ENCODE measurements around the gene PRPF6. TPM values are rescaled to one million over a fixed set of nuclear protein-coding genes. Genes with fewer than 3 reads are reported as not detected.
A peak's percentile ranks its signal among the peaks of the same experiment; 100 is the strongest.

The PRPF6 gene
- polyA plus RNA-seq, 1 donor: 63.6 TPM

- no peak for DNase-seq
Observed at GRCh38 chr20:64035933-64036345, 55.0 kb downstream of the PRPF6 start, which contains the start of gene C20orf204. Gene C20orf204 (plus strand): TSS chr20:64036182. CDS start chr20:64036324, 142 bp downstream.

DNA sequence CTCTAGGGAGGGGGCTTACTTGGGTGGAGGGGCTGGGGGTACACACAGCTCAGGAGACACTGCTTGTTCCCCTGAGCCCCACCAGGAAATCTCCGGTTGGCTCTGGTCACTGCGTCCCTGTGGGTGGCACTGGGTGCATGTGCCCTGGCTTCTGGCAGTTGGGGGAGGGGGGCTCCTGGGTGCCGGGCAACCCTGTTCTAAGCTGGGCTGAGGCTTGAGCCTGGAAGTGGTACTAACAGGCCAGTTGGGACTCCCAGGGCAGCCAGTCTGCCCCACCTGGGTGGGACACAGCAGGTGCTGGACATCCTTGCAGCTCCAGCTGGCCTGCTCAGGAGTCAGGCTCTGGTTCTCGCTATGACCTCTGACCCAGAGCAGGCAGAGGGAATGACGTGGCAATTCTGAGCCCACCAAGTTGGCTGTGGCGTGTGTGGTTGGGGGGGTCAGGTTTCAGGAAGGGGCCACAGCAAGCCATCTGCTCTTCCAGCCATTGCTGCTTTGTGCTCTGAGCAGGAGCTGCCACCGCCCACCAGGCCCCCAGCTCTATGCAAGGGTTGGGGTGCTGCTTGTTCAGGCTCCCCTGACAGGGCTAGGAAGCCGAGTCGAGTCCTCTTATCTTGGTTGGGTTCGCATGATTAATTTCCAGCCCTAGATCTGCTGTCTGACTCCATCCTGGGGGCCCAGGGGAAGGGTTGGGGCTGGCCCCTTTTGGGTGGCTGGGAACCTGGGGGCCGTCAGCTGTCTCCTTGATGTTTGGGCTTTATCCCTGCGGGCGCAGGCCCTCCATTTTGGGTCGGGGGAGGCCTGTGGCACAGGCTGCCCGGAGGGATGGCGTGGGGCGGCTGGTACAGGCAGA is 55.6 kb downstream of the PRPF6 start:
- no peak for DNase-seq

- no peak for DNase-seq
Observed at GRCh38 chr20:64037199-64037497, 56.2 kb downstream of the PRPF6 start.

DNA sequence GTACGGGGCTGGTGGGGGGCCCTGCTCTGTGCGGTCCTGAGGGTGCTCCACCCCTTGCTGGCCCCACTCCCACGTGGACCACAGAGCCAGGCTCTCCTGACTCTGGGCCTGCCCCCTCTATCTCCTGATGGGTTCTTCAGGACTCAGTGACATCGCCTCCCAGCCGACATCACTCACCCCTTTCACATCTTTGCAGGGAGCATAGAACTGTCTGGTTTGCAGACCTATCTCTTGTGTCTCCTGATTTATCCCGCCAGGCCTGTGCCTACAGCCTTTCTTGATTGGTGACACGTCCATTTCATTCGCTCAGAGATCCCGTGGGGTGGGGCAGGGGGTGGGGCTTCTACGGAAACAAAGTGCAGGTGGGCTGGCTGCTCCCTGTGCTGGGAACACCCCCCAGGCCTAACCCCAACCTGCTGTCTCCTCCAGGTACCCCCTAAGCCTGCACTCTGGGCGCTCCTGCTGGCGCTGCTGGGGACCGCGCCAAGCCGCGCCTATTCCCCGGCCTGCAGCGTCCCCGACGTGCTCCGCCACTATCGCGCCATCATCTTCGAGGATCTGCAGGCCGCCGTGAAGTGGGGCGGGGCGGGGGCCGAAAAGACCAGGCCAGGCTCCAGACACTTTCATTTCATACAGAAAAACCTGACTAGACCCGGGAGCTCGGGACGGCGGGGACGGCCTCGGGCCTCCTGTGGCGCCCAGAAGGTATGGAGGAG is 56.7 kb downstream of the PRPF6 start:
- no peak for DNase-seq

DNA sequence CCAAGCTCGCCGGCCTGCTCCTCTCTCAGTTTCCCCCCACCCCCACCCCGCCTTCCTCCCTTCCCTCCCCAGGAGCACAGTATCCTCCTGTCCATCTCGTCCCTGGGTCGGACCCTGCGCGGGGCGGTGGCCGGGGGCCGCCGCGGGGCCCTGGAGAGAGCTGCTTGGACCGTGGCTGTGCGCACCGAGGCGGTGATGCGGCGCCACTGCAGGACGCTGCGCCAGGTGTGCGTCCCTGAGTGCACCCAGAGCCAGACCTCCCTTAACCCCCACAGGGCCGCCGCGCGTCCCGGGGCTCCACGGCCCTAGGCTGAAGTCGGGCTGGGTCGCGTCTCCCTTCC is 57.3 kb downstream of the PRPF6 start:
- DNase-seq: no peak

DNA sequence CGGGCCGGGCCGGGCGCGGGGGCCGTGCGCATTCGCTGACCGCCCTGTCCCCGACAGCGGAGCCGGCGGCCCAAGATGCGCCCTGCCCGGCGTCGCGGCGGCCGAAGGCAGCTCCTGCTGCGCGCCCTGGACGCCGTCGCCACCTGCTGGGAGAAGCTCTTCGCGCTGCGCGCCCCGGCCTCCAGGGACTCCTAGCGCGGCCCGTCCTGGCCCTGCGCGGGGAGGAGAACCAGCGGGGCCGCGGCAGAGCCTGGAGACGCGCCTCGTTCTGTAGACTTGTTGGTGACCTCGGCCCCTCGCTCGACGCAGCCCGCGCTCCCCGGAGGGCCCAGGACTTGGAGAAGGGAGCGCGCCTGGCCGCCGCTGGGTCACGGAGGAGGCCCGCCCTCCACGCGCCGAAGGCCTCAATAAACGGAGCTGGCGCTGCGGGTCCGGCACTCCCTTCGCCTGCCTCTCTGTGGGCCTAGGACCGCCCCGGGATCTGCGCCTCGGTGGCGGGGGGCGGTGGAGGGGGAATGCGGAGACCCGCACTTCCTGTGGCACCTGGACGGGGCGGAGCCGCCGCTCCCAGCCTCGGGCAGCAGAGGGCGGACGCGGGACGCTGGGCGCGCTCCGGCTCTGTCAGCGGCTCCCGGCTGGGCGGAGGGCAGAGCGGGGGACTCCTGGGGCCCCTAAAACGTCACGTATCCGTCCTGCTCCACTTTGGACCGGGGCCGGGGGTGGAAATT is 57.8 kb downstream of the PRPF6 start:
- peak; percentile 53 for DNase-seq

DNA sequence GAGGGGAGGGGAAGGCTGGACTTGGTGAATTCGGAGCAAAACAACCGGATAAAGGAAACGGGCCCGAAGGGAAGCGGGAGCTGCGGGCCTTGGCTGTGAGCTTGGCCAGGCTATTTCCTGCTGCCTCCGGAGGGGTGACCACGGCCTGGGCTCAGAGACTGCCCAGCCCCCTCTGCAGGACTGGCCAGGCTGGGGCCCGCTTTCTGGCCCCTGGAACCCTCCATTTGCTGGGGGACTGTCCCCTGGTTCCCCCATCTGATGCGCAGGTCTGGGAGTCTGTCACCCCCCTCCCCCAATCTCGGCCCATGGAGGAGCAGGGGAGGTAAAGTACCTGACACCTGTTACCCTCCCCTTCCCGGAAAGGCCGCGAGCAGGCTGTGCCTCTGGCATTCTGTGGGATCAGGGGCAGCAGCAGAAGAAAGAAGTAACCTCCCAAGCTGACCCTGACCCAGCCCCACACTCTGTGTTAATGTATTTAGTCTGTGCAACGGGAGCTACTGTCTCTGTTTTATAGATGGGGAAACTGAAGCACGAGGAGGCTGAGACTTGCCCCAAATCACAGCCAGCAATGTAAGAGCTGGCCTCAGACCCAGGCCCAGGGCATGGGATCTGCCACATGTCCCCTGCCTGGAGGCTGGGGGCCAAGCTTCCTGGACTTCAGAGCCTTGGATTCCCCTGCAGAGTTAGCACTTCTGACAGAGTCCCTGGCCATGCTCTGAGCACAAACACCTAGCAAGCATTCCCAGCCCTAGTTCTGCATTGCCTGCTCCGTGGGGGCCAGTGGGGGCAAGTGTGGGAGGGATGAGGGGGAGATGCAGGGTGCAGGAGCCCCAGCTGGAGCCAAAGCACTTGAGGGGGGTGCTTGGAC is 58.6 kb downstream of the PRPF6 start:
- DNase-seq: no peak

- no peak for DNase-seq
Observed at GRCh38 chr20:64040231-64041039, 59.5 kb downstream of the PRPF6 start.

DNA sequence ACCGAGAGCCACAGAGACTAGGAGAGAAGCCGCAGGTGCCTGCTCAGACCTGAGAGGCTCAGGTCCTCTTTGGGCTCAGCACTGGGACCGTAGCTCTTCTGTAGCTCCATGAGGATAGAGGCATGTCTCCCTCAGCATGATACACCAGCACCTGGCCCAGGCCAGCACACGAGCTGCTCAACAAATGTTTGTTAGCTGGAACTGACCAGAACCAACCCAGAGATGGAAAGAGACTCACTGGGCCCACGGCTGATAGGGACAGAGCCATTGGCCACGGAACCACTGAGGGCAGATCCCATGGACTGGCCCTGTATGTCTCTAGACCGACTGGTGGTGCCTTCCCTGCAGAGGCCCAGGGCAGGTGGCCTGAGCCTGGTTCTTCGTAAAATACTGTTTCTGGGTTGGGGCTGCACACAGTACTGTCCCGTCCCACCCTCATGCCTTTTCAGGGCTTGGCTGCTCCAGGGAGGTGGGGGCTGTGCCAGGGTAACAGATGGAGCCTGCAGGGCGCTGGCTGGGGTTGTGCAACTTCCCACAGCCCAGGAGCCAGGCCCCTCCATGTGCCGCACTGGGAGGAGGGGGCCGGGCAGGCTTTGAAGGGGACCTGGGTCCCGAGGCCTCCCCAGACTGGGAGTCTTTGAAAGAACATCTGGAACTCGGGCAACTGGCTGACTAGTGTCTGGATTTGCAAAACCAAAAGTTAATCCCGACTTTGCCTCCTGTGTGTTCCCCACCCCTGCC is 60.3 kb downstream of the PRPF6 start:
- no peak for DNase-seq

DNA sequence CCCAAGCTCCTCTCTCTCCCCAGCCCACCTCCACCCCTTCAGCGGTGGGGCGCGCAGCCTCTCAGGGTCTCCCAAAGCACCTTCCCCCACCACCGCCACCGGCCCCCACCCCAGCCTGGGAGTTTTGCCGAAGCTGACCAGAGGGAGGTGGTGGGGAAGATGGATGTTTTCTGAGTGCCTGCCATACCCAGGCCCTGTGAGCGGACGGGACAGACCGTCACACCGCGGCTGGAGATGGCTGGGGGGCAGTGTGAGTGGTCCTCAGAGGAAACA is 60.8 kb downstream of the PRPF6 start:
- DNase-seq: no peak

DNA sequence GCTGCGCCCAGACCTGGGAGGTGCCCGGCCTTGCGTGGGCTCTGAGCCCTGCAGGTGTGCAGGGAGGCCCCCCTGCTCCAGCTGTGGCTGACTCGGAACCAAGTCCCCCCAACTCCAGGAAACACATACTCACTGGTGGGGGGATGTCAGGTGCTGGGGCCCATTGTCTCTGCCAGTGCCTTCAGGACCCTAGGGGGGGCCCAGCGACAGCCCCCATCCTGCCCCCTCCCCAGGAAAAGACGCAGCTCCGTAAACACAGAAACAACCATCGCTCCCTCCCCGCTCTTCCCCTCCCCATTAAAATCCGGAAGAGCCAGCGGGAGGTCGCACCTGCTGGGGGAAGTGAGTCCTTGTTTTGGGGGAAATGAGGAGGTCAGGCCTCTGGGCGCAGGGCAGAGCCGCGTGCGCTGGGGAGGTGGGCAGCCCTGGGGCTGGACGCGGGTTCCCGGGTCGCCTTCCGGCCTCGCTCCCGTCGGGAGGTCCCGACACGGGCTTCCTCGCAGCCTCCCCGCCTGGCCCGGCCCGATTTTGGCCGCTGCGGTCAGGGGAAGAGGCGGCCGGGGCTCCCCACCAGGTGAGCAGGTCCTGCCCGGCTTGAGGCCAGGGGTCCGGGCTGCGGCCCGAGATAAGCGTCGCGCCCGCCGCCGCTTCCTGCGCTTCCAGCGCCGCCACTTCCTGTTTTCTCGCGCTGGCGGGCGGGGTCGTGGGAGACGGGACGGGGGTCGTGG is 61.3 kb downstream of the PRPF6 start:
- DNase-seq: no peak

DNA sequence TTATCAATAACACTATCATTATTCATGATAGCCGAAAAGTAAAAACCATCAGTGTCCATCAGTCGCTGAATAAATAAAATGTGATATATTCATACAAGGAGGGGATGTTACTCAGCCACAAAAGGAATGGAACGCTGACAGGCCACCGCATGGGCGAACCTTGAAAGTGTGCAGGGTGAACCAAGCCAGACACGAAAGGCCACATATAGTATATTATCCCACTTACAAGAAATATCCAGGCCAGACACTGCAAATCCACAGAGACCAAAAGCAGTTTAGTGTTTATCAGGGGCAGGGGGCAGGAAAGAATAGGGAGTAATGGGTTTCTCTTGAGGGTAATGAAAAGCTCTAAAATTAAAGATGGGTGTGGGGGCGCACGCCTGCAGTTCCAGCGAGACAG is 62.8 kb downstream of the PRPF6 start:
- no peak for DNase-seq

GRCh38 chr20:64044484-64045247 is 63.7 kb downstream of the PRPF6 start:
- no peak for DNase-seq

DNA sequence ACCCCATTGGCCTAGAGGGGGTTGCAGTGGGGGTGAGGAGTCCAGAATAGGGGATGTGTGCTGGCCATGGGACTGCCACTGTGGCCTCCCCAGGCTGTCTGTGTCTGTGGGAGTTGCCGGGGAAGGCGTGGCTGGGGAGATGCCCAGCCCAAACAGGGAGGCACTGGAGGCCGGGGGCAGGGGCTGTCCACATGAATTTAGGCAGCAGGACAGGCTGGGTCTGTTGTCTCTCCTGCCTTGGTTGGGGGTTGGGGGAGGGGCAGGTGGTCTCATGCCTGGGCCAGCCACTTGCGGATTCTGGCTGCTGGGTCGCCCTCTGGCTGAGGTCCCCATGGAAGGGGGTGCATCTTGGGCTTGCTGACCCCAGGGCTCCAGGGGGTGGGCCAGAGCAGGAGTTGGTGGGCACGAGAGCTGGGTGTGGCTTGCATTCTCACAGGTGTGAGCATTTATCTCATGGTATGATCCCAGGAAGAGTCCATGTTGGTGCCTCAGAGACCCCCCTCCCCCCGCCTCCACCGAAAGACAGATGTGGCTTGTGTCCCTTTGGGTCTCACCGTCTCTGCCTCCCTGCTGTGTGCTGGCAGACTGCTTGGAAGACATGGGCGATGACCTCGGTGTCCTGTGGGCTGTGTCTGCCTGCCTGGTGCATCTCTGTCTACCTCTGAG is 64.5 kb downstream of the PRPF6 start:
- DNase-seq: no peak

- DNase-seq: no peak
Observed at GRCh38 chr20:64047046-64047389, 66.1 kb downstream of the PRPF6 start.

- no peak for DNase-seq
Observed at GRCh38 chr20:64047968-64048401, 67.1 kb downstream of the PRPF6 start.

- DNase-seq: no peak
Observed at GRCh38 chr20:64048402-64049044, 67.6 kb downstream of the PRPF6 start.

GRCh38 chr20:64049060-64049877 is 68.3 kb downstream of the PRPF6 start, which contains the start of gene SOX18:
Gene SOX18 (minus strand): TSS chr20:64049639. CDS start chr20:64049516, 123 bp downstream.
- DNase-seq: no peak

Measured in hindlimb muscle (tissue), 1 donor.